K562 (cell line): Measurements from ENCODE around the gene MAP7D1. TPM values are rescaled to one million over a fixed set of nuclear protein-coding genes. Genes with fewer than 3 reads are reported as not detected.

Source experiments
- CREB3 ChIP-seq: fragments of 450-650 bp; conservative IDR thresholded peaks from 2 replicates; pipeline ENCODE4 v1.6.1; 2016; ENCODE audit warnings: missing genetic modification characterization, low read depth, mild to moderate bottlenecking, missing compliant biosample characterization, moderate library complexity
- CTBP1 ChIP-seq: fragments of 450-650 bp; IDR thresholded peaks from 2 replicates; pipeline ENCODE4 v1.6.1; 2016; ENCODE audit warnings: borderline replicate concordance
- CUX1 ChIP-seq: fragments of 200-800 bp; sonication (Bioruptor generic); IDR thresholded peaks from 2 replicates; pipeline ENCODE4 v1.6.1; 2016; ENCODE audit warnings: missing genetic modification characterization, missing compliant biosample characterization
- CXXC5 ChIP-seq: fragments of 250-450 bp; sonication (Bioruptor Pico); IDR thresholded peaks from 2 replicates; pipeline ENCODE4 v1.8.0; 2022; ENCODE audit warnings: inconsistent platforms, mild to moderate bottlenecking, moderate library complexity
- ESRRA ChIP-seq: fragments of 450-650 bp; IDR thresholded peaks from 2 replicates; pipeline ENCODE4 v1.6.1; 2014; ENCODE audit warnings: low read depth, mild to moderate bottlenecking, moderate library complexity, borderline replicate concordance
- FOXA1 ChIP-seq: fragments of 450-650 bp; IDR thresholded peaks from 2 replicates; pipeline ENCODE4 v1.6.1; 2016; ENCODE audit warnings: mild to moderate bottlenecking, borderline replicate concordance
- GABPB2 ChIP-seq: fragments of 250-450 bp; sonication (Bioruptor Pico); conservative IDR thresholded peaks from 2 replicates; pipeline ENCODE4 v1.5.1; 2021; ENCODE audit warnings: mild to moderate bottlenecking
- GTF3C2 ChIP-seq: IDR thresholded peaks from 3 replicates; pipeline ENCODE4 v1.6.1; 2011; ENCODE audit warnings: borderline replicate concordance, mild to moderate bottlenecking, moderate library complexity; ENCODE audit not compliant: insufficient read length; ENCODE audit errors: extremely low read depth
- JUNB ChIP-seq: fragments of 450-650 bp; formaldehyde crosslinking; conservative IDR thresholded peaks from 2 replicates; pipeline ENCODE4 v1.4.0; 2020; ENCODE audit warnings: mild to moderate bottlenecking
- NBN ChIP-seq: fragments of 450-650 bp; IDR thresholded peaks from 2 replicates; pipeline ENCODE4 v1.6.1; 2016; ENCODE audit warnings: low read depth, mild to moderate bottlenecking
- PHF8 ChIP-seq: fragments of 200-600 bp; sonication (generic); IDR thresholded peaks from 2 replicates; pipeline ENCODE4 v1.6.1; 2012; ENCODE audit warnings: mixed run types, mild to moderate bottlenecking, inconsistent platforms, low read length, moderate library complexity, borderline replicate concordance
- ZBTB49 ChIP-seq: sonication (generic); formaldehyde crosslinking; IDR thresholded peaks from 2 replicates; pipeline ENCODE4 v1.8.0; 2022; ENCODE audit warnings: missing genetic modification reagents, mild to moderate bottlenecking, borderline replicate concordance
- ZBTB8A ChIP-seq: fragments of 450-650 bp; IDR thresholded peaks from 2 replicates; pipeline ENCODE4 v1.6.1; 2018; ENCODE audit warnings: mild to moderate bottlenecking, moderate library complexity; ENCODE audit not compliant: partially characterized antibody
- ZNF239 ChIP-seq: fragments of 250-450 bp; sonication (Bioruptor Pico); IDR thresholded peaks from 2 replicates; pipeline ENCODE4 v1.4.0; 2020; ENCODE audit warnings: mild to moderate bottlenecking
- ZNF253 ChIP-seq: fragments of 250-450 bp; sonication (Bioruptor Pico); conservative IDR thresholded peaks from 2 replicates; pipeline ENCODE4 v1.6.1; 2021; ENCODE audit warnings: mild to moderate bottlenecking
- ZNF311 ChIP-seq: fragments of 250-450 bp; sonication (Bioruptor Pico); IDR thresholded peaks from 2 replicates; pipeline ENCODE4 v1.4.0; 2020; ENCODE audit warnings: mild to moderate bottlenecking, moderate library complexity
- polyA plus RNA-seq, 8 experiments: library from polyadenylated mRNA; depleted of rRNA in 4 of 8; stranded (reverse) in 5 of 8; unstranded in 3 of 8; fragments of >200 nt; fragmentation: Nextera tagmentation in 2 of 8; fragmentation: Illumina TruSeq in 1 of 8; extraction: Ambion mirVana in 2 of 8; extraction: Trizol in 1 of 8; gene quantifications; 2 replicates each; pipeline versions ENCODE4 v1.2.1 to v1.2.3, GENCODE V29; 2011 to 2014; ENCODE audit warnings: inconsistent platforms in 1 of 8, missing spikeins in 1 of 8
- total RNA-seq, 7 experiments: library from RNA; depleted of rRNA in 6 of 7; stranded (reverse); fragments of >200 nt in 6 of 7; fragmentation: Illumina TruSeq in 2 of 7; extraction: Trizol in 2 of 7; gene quantifications; 2 replicates each; pipeline versions ENCODE4 v1.2.1 to v1.2.3, GENCODE V29; 2011 to 2021; ENCODE audit warnings: low replicate concordance in 1 of 7

MAP7D1 gene
- total and polyA plus RNA-seq, 9 of the 15 experiments (the other 6 are each of a cell fraction or from before 2014, with no cell fraction given), result 3.6 to 108 (median 34.5) TPM

GRCh38 chr1:36224537-36225282 lies 68.8 kb downstream of the MAP7D1 start (continued):
- TF ChIP-seq ZBTB49 (CRISPR knock-in tag) (0 out of 2 replicates have a peak, but pooled peaks have one; percentile 14), CTBP1 (no peak), PHF8 (peak; percentile 25), ZBTB8A (no peak), NBN (peak; percentile 85; the same call in 1 of the 2 replicates), CUX1 (CRISPR knock-in tag) (0 out of 2 replicates have a peak, but pooled peaks have one; percentile 71), ZNF311 (CRISPR knock-in tag) (no peak), CREB3 (tag) (no peak), ZNF239 (CRISPR knock-in tag) (no peak), CXXC5 (CRISPR knock-in tag) (peak; percentile 69), JUNB (CRISPR knock-in tag) (no peak), GABPB2 (CRISPR knock-in tag) (no peak), FOXA1 (no peak), ESRRA (no peak), ZNF253 (CRISPR knock-in tag) (no peak), GTF3C2 (no peak)
